Activated CD8-positive, alpha-beta memory T cell treated with anti-CD3 and anti-CD28 coated beads, Interleukin-2, amount 50 U/mL, for 24 hours (primary cell): ENCODE results near the gene TNIP2.
"Not testable (repeated sequence)": the region's sequence is repeated elsewhere in the genome, so short reads cannot be mapped to it uniquely, and the experiment has no call there.

Experiments used
- DNase-seq: peaks from one replicate; pipeline ENCODE4 v3.0.0-alpha.2; 2020; ENCODE audit errors: extremely low read depth

Gene TNIP2

GRCh38 chr4:2744576-2745270 is 11.4 kb downstream of the TNIP2 start:
- no peak for DNase-seq

DNA sequence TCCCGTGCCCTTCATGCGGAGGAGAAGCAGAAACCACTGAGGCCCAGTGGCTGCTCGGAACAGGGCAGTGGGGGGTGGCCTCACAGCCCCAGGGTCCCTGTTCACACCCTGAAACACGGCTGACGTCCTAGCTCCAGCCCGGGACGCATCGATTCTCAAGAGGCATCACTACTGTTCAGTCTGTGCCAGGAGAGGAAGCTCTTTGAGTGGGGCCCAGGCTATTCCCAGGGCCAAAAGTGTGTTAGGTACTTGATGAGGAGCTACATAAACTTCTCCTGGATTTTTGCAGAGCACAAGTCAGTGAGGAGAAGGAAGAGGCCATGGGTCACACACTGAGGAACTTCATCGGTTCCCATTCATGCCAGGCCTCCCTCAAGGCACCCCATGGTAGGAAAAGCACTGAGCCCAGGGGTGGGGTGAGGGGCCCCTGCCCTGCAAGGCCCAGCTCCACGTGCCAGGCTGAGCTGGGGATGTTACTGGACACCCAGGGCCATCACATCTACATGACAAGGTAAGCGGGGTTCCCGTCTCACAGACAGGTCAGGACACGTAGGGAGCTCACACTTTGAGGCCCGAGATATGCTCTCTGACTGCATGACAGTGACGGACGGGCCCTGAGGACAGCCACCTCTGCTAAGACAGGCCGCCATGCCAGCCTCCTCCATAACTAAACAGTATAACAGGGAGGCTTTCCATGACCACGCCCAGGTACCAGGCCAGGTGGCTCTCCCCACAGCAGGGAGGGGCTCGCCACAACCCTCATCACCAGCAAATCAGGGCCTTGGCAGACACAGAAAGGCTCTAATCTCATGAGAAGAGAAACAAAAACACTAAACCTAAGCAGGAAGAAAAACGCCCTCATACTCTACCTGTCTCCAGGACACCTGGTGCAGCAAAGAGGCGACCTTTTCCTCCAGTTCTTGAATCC is 12.4 kb downstream of the TNIP2 start:
- no peak for DNase-seq

DNA sequence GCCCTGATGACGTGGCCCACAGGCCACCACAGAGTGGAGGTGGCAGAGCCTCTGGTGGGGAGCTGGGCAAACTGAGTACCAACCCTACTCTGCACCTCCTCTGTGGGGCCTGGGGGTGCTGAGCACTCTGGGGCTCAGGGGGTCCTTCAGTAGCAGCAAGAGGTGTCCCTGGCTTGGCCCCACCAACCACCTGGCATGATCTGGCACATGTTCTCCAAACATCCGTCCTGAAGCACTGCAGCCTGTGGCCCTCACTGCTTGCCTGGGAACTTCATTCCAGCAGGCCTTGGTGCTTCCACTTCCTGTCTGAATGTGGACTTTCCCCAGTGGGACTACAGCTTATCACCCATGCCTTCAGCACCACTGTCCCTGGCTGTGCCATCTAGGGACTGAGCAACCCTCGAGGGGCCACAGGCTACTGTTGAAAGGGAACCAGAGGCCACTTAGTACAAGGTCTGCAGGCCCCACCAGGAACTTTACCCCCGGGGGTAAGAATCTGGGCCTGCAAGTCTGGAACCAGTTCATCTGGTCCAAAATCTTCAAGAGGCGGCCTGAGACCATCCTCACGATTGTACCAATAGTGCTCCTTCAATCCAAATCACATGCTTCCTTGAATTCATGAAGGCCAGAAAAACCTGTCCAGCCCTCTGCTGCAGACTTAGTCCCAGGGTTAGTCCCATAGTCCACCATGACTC is 13.2 kb downstream of the TNIP2 start:
- DNase-seq = no peak

- DNase-seq = no peak
These were observed 13.9 kb downstream of the TNIP2 start for GRCh38 chr4:2742081-2742822.

DNA sequence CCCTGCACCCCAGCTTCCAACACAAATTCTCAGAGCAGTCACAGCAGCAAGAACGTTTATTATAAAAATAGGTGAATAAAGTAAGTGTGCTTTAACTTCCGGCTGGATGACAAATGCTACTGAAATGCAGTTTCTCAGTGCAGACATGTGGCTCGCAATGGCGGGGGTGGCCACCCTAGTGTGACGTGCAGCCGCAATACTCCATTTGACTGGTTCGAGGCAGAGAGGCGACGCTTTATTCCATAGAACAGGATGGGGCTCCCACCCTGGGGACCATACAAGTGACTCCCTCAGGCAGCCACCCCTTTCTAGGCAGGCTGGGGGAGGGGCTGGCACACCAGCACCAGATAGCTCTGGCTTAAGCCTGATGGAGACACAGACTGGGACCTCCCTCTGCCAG is 14.5 kb downstream of the TNIP2 start:
- DNase-seq = no peak

DNA sequence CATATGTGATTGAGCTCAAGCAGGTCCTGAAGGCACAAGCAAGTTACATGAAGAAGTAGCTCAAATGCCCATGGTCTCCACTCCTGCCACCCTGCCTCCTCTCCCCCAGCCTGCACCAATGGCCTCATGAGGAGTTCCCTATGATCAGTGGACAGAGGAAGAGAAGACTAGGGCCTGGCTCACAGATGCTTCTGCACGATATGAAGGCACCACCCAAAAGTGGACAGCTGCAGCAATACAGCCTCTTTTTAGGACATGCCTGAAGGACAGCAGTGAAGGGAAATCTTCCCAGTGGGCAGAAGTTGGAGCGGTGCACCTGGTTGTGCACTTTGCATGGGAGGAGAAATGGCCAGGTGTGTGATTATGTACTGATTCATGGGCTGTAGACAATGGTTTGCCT is 17.8 kb downstream of the TNIP2 start:
- DNase-seq = not testable (repeated sequence)

DNA sequence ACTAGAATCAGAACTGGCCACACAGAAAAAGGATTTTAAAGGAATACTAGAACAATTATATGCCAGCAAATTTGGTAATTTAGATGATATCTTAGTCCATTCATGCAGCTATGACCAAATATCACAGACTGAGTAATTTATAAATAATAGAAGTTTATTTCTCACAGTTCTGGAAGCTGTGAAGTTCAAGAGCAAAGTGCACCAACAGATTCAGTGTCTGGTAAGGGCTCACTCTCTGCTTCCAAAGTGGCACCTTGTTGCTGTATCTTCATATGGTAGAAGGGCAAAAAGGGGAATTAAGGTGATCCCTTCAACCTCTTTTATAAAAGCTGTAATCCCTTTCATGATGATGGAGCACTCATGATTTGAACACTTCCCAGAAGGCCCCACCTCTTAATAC is 20.3 kb downstream of the TNIP2 start:
- DNase-seq = no peak

DNA sequence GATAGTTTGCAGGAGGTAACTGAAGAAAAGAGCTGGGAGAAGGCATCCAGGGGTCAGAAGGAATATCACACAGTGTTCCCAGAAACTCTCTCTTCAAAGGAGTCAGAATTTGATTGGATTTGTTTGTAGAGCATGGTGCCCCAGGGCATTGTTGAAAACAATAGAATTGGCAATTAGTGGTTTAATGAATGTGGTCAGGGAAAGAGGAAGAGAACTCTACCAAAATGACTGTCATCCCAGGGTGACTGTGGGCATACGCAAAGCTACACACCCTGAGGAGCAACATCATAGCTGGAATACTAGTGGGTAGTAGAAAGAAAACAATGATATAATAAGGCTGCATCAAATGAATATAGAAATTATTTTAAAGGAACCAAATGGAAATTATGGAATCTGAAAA is 21.5 kb downstream of the TNIP2 start:
- no peak for DNase-seq

DNA sequence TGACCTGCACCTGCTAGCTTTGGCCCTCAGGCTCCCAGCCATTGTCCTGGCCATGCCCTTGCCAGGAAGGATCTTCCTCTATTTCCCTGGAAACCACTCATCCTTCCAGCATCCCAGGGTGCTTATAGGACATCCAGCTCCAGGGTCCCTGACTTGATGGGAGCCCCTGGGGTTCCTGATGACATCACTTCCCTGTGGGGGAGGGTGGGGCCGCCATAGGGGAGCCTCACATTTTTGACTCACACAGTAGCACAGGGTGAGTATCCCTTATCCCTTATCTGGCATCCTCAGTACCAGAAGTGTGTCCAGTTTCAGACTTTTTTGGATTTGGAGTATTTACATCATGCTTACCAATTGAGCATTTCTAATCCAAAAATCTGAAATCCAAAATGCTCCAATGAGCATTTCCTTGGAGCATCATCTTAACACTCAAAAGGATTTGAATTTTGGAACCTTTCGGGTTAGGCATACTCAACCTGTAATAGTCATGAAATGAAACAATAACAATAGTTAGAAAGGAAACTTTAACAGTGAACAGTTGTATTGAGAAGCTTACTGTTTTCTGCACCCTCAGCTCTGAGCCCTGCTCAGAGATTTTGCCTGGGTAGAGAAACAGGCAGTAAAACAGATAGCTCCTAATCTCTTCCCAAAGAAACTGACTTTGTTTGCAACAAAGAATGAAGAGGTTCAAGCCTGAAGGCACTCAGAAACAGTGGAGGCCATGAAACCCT is 22.1 kb downstream of the TNIP2 start:
- DNase-seq = no peak

DNA sequence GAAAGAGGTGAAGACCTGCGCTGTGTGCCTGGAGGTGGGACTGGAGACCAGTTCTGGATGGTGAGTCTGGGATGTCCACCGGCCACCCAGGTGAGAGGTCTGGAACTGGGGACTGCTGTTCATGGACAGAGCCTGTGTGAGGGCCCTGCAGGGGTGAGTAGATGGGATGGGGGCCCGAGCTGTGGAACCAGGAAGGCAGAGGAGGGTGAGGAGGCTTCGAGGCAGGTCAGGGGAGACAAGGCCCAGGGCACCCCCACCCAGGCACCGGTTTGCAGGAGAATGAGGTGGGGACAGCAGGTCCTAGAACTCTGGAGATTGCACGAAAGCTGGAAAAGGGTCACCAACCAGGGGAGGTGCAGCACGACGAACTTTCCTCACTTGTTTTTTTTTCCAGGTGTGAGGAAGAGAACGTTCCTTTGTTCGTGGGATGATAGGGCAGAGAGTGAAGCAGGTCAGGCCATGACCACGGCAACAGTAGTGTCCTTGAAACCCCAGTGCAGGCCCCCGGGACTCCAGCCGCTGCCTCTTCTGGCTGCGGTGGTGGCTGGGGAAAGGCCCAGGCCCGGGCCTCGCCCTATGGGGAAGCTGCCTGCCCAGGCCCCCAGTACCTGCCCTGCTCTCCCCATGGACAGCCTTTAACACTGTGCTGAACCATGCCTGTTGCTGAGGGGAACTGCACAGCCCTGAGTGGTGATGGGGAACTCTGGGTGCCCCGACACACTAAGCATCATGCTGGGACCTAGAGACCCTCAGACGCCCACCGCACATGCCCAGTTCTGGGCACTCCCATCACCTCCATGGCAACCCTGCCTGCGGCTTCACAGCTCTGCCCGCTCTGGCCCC is 22.9 kb downstream of the TNIP2 start:
- DNase-seq = no peak

DNA sequence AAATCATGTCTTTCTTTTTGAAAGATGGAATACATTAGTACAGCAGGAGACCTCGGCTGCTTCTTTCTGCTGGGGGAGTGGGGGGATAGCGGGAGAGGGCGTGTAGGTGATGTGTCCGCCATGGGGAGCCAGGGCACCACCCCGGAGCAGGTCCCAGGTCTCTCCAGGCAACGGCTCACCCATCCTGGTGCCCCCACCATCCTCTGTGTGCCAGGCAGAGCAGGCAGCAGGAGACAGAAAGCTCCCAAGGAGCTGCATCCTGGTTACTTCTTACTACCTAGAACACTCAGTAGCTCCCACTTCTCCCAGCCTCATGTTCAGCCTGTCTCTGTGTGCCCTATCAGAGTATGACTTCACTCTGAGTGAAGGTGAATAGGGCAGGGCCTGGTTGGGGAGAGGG is 23.6 kb downstream of the TNIP2 start:
- no peak for DNase-seq

DNA sequence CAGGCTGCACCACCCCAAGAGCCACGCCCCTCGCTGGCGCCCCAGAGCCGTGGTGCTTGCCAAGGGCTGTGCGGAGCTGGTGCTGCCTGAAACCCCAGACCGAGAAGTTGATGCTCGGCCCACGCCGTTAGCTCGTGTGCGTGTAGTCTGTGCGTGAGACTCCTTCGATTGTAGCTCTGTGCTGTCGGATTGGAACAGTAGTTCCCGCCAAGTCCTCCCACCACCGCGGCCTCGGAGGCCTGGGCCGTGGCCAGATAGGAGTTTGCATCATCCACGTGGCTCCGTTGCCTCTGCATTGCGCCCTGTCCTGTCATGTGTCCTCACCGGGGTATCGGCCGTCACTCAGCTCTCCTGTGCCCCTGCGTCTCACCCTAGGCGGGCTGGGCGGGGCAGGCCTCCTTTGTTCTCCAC is 24.2 kb downstream of the TNIP2 start:
- DNase-seq = no peak

- DNase-seq = no peak
These were observed 26.6 kb downstream of the TNIP2 start for GRCh38 chr4:2729533-2729875.

DNA sequence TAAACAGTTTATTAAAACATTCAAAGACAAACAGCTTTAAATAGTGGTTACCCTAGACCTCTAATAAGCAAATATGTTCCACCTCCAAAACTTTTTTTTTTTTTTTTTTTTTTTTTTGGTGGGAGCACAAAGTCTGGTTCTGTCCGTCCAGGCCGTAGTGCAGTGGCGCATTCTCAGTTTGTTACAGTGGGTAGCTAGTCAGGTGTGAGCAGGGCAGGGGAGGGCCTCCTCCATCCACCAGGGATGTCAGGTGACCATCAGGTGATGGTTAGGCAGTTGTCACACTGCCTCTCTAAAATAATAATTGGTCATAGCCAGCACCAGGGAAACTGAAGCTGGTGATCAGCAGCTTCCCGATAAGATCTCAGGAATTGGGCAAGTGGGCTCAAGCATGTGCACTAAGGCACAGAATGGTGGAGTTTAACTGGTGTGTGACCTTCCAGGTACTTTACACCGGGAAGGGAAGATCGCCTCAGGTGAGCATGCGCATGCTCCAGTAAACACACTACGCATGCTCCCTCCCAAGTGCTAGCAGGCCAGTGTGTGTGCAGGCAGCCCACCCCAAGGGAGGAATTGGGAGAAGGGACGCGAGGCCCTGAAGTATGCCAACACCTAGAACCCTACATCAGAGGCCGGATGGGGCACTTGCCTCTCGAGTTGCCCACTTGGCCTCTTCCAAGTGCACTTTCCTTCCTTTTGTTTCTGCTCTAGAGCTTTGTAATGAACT is 27.2 kb downstream of the TNIP2 start:
- DNase-seq = no peak

GRCh38 chr4:2728221-2728620 is 27.9 kb downstream of the TNIP2 start:
- no peak for DNase-seq

- not testable (repeated sequence) for DNase-seq
These were observed 29.3 kb downstream of the TNIP2 start for GRCh38 chr4:2726881-2727280.

- no peak for DNase-seq
These were observed 30.8 kb downstream of the TNIP2 start for GRCh38 chr4:2725380-2725779.

DNA sequence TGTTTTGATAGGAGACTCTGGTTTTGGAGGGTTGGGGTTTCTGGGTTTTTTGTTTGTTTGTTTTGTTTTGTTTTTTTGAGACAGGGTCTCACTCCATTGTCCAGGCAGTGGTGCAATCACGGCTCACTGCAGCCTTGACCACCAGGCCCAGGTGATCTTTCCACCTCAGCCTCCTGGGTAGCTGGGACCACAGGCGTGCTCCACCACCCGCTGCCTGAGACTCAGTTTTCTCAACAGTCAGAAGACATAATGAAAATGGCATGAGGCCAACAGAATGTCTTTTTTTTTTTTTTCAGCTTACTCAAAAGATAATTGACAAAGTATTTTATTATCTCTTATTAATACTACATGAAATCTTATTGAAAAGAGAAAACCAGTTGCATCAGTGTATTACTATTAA is 32.4 kb downstream of the TNIP2 start:
- DNase-seq = no peak

DNA sequence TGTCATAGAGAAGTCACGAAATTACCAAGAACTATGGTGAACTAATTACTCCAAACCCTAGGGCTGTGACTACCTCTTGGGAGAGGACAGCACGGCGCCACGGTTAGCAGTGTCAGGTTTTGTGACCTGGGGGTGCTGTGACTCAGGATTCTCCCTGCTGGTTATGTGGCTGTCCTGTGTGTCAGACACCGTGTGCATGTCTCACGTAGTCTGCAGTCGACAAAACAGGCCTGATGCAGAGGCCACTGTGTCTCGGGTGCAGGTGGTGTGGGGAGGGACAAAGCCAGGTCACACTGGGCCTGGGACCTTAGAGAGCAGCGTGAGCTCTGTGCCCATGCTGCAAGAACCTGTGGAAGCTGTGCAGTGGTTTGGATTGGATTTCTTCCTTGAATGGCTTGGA is 34.1 kb downstream of the TNIP2 start:
- no peak for DNase-seq

GRCh38 chr4:2721586-2721985 is 34.5 kb downstream of the TNIP2 start:
- no peak for DNase-seq
